HG03575 (cell line): ENCODE measurements around the gene ARHGAP42.
"Not testable (repeated sequence)": the region's sequence is repeated elsewhere in the genome, so short reads cannot be mapped to it uniquely, and the experiment has no call there.

Source experiments
- ATAC-seq: cut with Tn5 transposase; IDR thresholded peaks from one replicate; pipeline ENCODE4 v1.9.1; 2021; ENCODE audit not compliant: unreplicated experiment, insufficient number of reproducible peaks, low FRiP score; ENCODE audit errors: extremely low read depth

The ARHGAP42 gene

GRCh38 chr11:100969008-100969407 lies 281.9 kb downstream of the ARHGAP42 start:
- no peak for ATAC-seq

- no peak for ATAC-seq
Measured at GRCh38 chr11:100970283-100971164, 283.4 kb downstream of the ARHGAP42 start.

GRCh38 chr11:100972046-100972445 lies 285.0 kb downstream of the ARHGAP42 start:
- no peak for ATAC-seq

GRCh38 chr11:100978442-100978841 lies 291.4 kb downstream of the ARHGAP42 start:
- ATAC-seq, result no peak

GRCh38 chr11:100978939-100979338 lies 291.9 kb downstream of the ARHGAP42 start:
- no peak for ATAC-seq

GRCh38 chr11:100980156-100980555 lies 293.1 kb downstream of the ARHGAP42 start:
- ATAC-seq, result no peak

GRCh38 chr11:100981196-100981824 lies 294.2 kb downstream of the ARHGAP42 start:
- no peak for ATAC-seq

GRCh38 chr11:100984668-100985067 lies 297.6 kb downstream of the ARHGAP42 start:
- ATAC-seq, result no peak

- no peak for ATAC-seq
Measured at GRCh38 chr11:100990931-100991330, 303.8 kb downstream of the ARHGAP42 start.

GRCh38 chr11:100991541-100991940 lies 304.5 kb downstream of the ARHGAP42 start:
- no peak for ATAC-seq

GRCh38 chr11:100994966-100995365 lies 307.9 kb downstream of the ARHGAP42 start:
- ATAC-seq, result no peak

GRCh38 chr11:100999756-101000155 lies 312.7 kb downstream of the ARHGAP42 start:
- ATAC-seq, result no peak

- ATAC-seq, result no peak
Measured at GRCh38 chr11:101003468-101003867, 316.4 kb downstream of the ARHGAP42 start.

- no peak for ATAC-seq
Measured at GRCh38 chr11:101008961-101009689, 322.0 kb downstream of the ARHGAP42 start.

- ATAC-seq, result no peak
Measured at GRCh38 chr11:101009690-101010055, 322.6 kb downstream of the ARHGAP42 start.

GRCh38 chr11:101010899-101011298 lies 323.8 kb downstream of the ARHGAP42 start:
- ATAC-seq, result no peak

GRCh38 chr11:101011881-101012280 lies 324.8 kb downstream of the ARHGAP42 start:
- no peak for ATAC-seq

- not testable (repeated sequence) for ATAC-seq
Measured at GRCh38 chr11:101013702-101014101, 326.6 kb downstream of the ARHGAP42 start.

- no peak for ATAC-seq
Measured at GRCh38 chr11:101014600-101015285, 327.7 kb downstream of the ARHGAP42 start.
